ENCODE results near the gene ACSF2. TPM values are rescaled to one million over a fixed set of nuclear protein-coding genes. Genes with fewer than 3 reads are reported as not detected.

ACSF2 gene
- polyA plus RNA-seq, 1 experiment: 52.1 TPM

DNA sequence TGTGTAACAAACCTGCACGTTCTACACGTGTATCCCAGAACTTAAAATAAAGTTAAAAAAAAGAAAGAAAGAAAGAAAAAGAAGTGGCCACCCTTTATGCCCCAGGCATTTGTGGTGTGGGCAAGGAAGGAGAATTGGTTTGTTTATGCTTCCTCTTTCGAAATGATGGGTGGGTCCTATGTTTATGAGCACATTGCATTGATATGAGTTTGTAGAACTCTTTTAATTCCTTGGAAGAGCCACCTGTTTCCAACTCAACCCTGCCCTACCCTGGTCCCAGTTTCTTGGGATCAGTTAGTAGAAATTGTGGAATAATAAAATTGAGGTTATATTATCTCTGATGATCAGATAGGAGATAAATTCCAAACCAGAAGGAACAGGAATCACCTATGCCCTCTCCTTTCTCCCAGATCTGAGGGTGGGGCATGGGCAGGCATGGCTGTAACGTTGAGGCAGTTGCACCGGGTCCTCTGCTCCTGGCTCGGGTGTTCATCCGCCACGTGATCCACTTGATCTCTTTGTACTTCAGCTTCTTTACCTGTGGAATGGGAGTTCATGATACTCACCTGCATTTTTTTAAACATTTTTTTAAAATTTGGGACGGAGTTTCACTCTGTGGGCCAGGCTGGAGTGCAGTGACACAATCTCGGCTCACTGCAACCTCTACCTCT, 26.7 kb downstream of the ACSF2 start:
- DNase-seq (ENCODE audit: low read depth, low spot score): no peak
- no peak overlapping the region for H3K4me3 ChIP-seq (ENCODE audit: low read depth, low read length)
- CTCF ChIA-PET: no interaction called here
- no peaks in the 10 kb centered on the region for H3K9me3 ChIP-seq (ENCODE audit: control insufficient read depth, insufficient read depth, low read length)
- POLR2A ChIA-PET: interaction anchor here (1.3 kb wide), 1 partner anchor 26 kb away, joined by 3 read pairs; no protein-coding TSS in a partner anchor
- H3K27me3 ChIP-seq (ENCODE audit: control insufficient read depth, insufficient read depth, low read length): no peaks in the 10 kb centered on the region
- H3K27ac ChIP-seq (ENCODE audit: low read depth, low read length): no peak overlapping the region
- TF ChIP-seq, protein P1, sequence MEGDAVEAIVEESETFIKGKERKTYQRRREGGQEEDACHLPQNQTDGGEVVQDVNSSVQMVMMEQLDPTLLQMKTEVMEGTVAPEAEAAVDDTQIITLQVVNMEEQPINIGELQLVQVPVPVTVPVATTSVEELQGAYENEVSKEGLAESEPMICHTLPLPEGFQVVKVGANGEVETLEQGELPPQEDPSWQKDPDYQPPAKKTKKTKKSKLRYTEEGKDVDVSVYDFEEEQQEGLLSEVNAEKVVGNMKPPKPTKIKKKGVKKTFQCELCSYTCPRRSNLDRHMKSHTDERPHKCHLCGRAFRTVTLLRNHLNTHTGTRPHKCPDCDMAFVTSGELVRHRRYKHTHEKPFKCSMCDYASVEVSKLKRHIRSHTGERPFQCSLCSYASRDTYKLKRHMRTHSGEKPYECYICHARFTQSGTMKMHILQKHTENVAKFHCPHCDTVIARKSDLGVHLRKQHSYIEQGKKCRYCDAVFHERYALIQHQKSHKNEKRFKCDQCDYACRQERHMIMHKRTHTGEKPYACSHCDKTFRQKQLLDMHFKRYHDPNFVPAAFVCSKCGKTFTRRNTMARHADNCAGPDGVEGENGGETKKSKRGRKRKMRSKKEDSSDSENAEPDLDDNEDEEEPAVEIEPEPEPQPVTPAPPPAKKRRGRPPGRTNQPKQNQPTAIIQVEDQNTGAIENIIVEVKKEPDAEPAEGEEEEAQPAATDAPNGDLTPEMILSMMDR (IDR thresholded peaks at IDR 0.05; ENCODE audit: low read depth, low read length): no peak

DNA sequence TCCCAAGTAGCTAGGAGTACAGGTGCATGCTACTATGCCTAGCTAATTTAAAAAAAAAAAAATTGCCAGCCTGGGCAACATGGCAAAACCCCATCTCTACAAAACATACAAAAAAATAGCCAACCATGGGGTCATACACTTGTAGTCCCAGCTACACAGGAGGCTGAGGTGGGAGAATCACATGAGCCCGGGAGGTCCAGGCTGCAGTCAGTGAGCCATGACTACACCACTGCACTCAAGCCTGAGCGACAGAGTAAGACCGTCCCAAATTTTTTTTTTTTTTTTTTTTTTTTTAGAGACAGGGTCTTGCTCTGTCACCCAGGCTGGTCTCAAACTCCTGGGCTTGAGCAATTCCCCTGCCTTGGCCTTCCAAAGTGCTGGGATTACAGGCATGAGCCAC, 27.9 kb downstream of the ACSF2 start:
- H3K4me3 ChIP-seq (ENCODE audit: low read depth, low read length): no peak overlapping the region
- H3K27me3 ChIP-seq (ENCODE audit: control insufficient read depth, insufficient read depth, low read length): no peaks in the 10 kb centered on the region
- no peaks in the 10 kb centered on the region for H3K9me3 ChIP-seq (ENCODE audit: control insufficient read depth, insufficient read depth, low read length)
- POLR2A ChIA-PET: interaction anchor here (0.7 to 1.3 kb wide), 2 partner anchors 27 to 304 kb away, joined by 3 to 4 read pairs; no protein-coding TSS in a partner anchor
- no peak overlapping the region for H3K27ac ChIP-seq (ENCODE audit: low read depth, low read length)
- TF ChIP-seq, protein P1 (IDR thresholded peaks at IDR 0.05; ENCODE audit: low read depth, low read length): no peak
- CTCF ChIA-PET: interaction anchor here (1.0 kb wide), 1 partner anchor 25 kb away, joined by 4 read pairs; the partner anchor contains the start of gene RSAD1
- no peak for DNase-seq (ENCODE audit: low read depth, low spot score)

DNA sequence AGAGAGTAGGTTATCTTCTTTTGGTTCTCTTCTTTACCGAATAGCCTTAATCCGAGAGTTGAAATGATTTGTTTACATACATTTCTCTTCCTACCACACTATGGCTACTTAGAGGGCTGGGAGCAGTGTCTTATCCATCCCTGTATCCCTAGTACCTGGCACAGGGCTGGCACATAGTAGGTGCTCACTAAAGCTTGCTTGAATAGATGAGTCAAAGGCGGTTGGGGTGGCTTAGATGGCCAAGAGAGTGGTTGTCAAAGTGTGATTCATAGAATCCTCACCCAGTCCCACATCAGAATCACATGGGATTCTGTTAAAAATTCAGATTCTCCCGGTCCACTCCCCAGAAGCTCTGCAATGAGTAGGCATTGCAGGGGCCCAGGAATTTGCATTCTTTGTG, 31.6 kb downstream of the ACSF2 start:
- ChIA-PET POLR2A (no interaction called here), CTCF (interaction anchor here (0.6 to 1.4 kb wide), 2 partner anchors 21 to 96 kb away, joined by 4 to 6 read pairs; no protein-coding TSS in a partner anchor)
- DNase-seq (ENCODE audit: low read depth, low spot score): no peak
- Histone ChIP-seq H3K4me3 (ENCODE audit: low read depth, low read length) (no peak overlapping the region), H3K27ac (ENCODE audit: low read depth, low read length) (no peak overlapping the region), H3K27me3 (ENCODE audit: control insufficient read depth, insufficient read depth, low read length) (no peaks in the 10 kb centered on the region), H3K9me3 (ENCODE audit: control insufficient read depth, insufficient read depth, low read length) (no peaks in the 10 kb centered on the region)
- TF ChIP-seq, protein P1 (IDR thresholded peaks at IDR 0.05; ENCODE audit: low read depth, low read length): no peak

DNA sequence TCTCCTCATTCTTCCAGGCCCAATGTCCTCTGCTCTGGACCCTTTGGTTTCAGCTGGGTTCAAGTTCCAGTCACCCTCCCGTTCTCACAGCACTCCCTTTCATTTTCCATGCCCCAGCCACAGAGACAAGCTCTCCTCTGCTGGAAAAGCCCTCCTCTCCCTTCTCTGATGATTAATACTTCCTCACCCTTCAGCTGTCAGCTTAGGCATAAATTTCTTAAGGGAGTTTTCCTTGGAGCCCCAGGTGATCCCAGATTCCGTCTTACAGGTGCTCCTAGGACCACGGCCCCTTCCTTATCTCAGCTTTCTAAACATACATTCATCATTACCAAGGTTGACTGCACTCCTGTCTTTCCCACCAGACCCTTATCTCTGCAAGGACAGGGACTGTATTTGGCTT, 32.3 kb downstream of the ACSF2 start:
- Histone ChIP-seq H3K27ac (ENCODE audit: low read depth, low read length) (no peak overlapping the region), H3K4me3 (ENCODE audit: low read depth, low read length) (no peak overlapping the region), H3K9me3 (ENCODE audit: control insufficient read depth, insufficient read depth, low read length) (no peaks in the 10 kb centered on the region), H3K27me3 (ENCODE audit: control insufficient read depth, insufficient read depth, low read length) (no peaks in the 10 kb centered on the region)
- ChIA-PET POLR2A (no interaction called here), CTCF (interaction anchor here (0.6 to 1.4 kb wide), 4 partner anchors 20 to 96 kb away, joined by 3 to 6 read pairs (median 4); partner anchors contain the start of gene RSAD1)
- no peak for DNase-seq (ENCODE audit: low read depth, low spot score)
- TF ChIP-seq, protein P1 (IDR thresholded peaks at IDR 0.05; ENCODE audit: low read depth, low read length): no peak

Measured in AG04450 (cell line).